Lung microvascular endothelial cell (primary cell): Measurements from ENCODE around the gene CEL. TPM values are rescaled to one million over a fixed set of nuclear protein-coding genes. Genes with fewer than 3 reads are reported as not detected.
"Not testable (repeated sequence)": the region's sequence is repeated elsewhere in the genome, so short reads cannot be mapped to it uniquely, and the experiment has no call there.

ENCODE experiments used
- DNase-seq, 2 donors: peaks; one replicate each; pipeline versions ENCODE4 v3.0.0 to v3.0.0-alpha.2; 2010; ENCODE audit warnings: low read depth in 2 of 2
- total RNA-seq: library from RNA; depleted of rRNA; stranded (reverse); fragments of >200 nt; gene quantifications from 2 replicates; pipeline ENCODE4 v1.2.1, GENCODE V29; 2014

CEL gene
- total RNA-seq, 1 donor from 2014 or later = under 0.01 TPM

GRCh38 chr9:133046900-133047295 lies 14.9 kb upstream of the CEL start:
- DNase-seq = no peak

GRCh38 chr9:133048595-133048994 lies 13.2 kb upstream of the CEL start:
- peak; percentile 47 to 63 for DNase-seq

GRCh38 chr9:133049043-133049442 lies 12.7 kb upstream of the CEL start:
- no peak for DNase-seq

GRCh38 chr9:133050142-133050541 lies 11.6 kb upstream of the CEL start:
- DNase-seq = no peak

GRCh38 chr9:133050781-133051180 lies 11.0 kb upstream of the CEL start:
- DNase-seq = peak in 1 of 2 donors; percentile 39

GRCh38 chr9:133051281-133051900 lies 10.4 kb upstream of the CEL start:
- DNase-seq = no peak

GRCh38 chr9:133051966-133052539 lies 9.7 kb upstream of the CEL start:
- DNase-seq = no peak

GRCh38 chr9:133054194-133054890 lies 7.4 kb upstream of the CEL start:
- DNase-seq = no peak

GRCh38 chr9:133054966-133055365 lies 6.8 kb upstream of the CEL start:
- no peak for DNase-seq

- no peak for DNase-seq
Observed at GRCh38 chr9:133055788-133056420, 5.9 kb upstream of the CEL start.

GRCh38 chr9:133056533-133056932 lies 5.2 kb upstream of the CEL start:
- DNase-seq = no peak

GRCh38 chr9:133057006-133057405 lies 4.8 kb upstream of the CEL start:
- no peak for DNase-seq

GRCh38 chr9:133057553-133057952 lies 4.2 kb upstream of the CEL start:
- DNase-seq = no peak

GRCh38 chr9:133058071-133058470 lies 3.7 kb upstream of the CEL start:
- DNase-seq = no peak

- DNase-seq = no peak
Observed at GRCh38 chr9:133058550-133059320, 3.0 kb upstream of the CEL start.

- no peak for DNase-seq
Observed at GRCh38 chr9:133059623-133060022, 2.2 kb upstream of the CEL start.

GRCh38 chr9:133060417-133060841 lies 1.4 kb upstream of the CEL start:
- DNase-seq = peak in 1 of 2 donors; percentile 12

- DNase-seq = not testable (repeated sequence)
Observed at GRCh38 chr9:133061019-133061763, 590 bp upstream of the CEL start.

GRCh38 chr9:133062569-133062968 lies 788 bp downstream of the CEL start:
- not testable (repeated sequence) for DNase-seq

- no peak for DNase-seq
Observed at GRCh38 chr9:133063159-133063499, 1.3 kb downstream of the CEL start.
